Measurements from ENCODE around the gene TMEM229B. TPM values are rescaled to one million over a fixed set of nuclear protein-coding genes. Genes with fewer than 3 reads are reported as not detected.

The TMEM229B gene
- total and polyA plus RNA-seq, 7 donors = 0.14 to 1.2 (median 0.52) TPM

GRCh38 chr14:67426983-67427606 is 61.4 kb downstream of the TMEM229B start:
- H3K36me3 ChIP-seq (ENCODE audit: insufficient read depth in 1 of 2, low read depth in 1 of 2) = no peaks in the 10 kb centered on the region
- peaks cover 19% of the 10 kb centered on the region for H3K4me1 ChIP-seq
- 30 to 33% (median 33%) methylated on average over 30 of the region's 30 CpGs for WGBS, 3 donors
- peak; percentile 88 to 94 (median 88) for ATAC-seq
- H3K4me3 ChIP-seq = no peak overlapping the region
- H3K27ac ChIP-seq = no peak overlapping the region
- intact Hi-C loops (cut with DNase I) = loop anchor here (2.0 to 10.0 kb wide), 3 partner anchors 60 to 278 kb away; partner anchors contain the start of genes RDH12 (in 2 of the 2) and TMEM229B (in 1 of the 2)
- peak; percentile 86 for TF ChIP-seq CTCF (IDR thresholded peaks at IDR 0.05)
- H3K9me3 ChIP-seq = no peaks in the 10 kb centered on the region
- DNase-seq = peak; percentile 65 to 85
- no peaks in the 10 kb centered on the region for H3K27me3 ChIP-seq (ENCODE audit: insufficient read depth in 3 of 3, low read length in 2 of 3)

GRCh38 chr14:67426161-67426560 is 62.4 kb downstream of the TMEM229B start:
- no peak for DNase-seq
- intact Hi-C loops (cut with DNase I) = loop anchor here (2.0 to 10.0 kb wide), 3 partner anchors 61 to 279 kb away; partner anchors contain the start of genes RDH12 (in 2 of the 2) and TMEM229B (in 1 of the 2)

GRCh38 chr14:67425608-67426007 is 62.9 kb downstream of the TMEM229B start:
- Histone ChIP-seq H3K27me3 (ENCODE audit: insufficient read depth in 3 of 3, low read length in 2 of 3) (no peaks in the 10 kb centered on the region), H3K4me1 (peaks cover 12% of the 10 kb centered on the region), H3K9me3 (no peaks in the 10 kb centered on the region), H3K4me3 (no peak overlapping the region), H3K36me3 (ENCODE audit: insufficient read depth in 1 of 2, low read depth in 1 of 2) (no peaks in the 10 kb centered on the region), H3K27ac (no peak overlapping the region)
- ATAC-seq (no peak), DNase-seq (no peak)
- no peak for TF ChIP-seq CTCF (IDR thresholded peaks at IDR 0.05)
- intact Hi-C loops (cut with DNase I) = loop anchor here (2.0 to 10.0 kb wide), 3 partner anchors 62 to 279 kb away; partner anchors contain the start of genes RDH12 (in 2 of the 2) and TMEM229B (in 1 of the 2)
- WGBS, 3 donors = 80 to 86% (median 83%) methylated on average over 4 of the region's 4 CpGs

More at GRCh38 chr14:67426161-67426560, 62.4 kb downstream of the TMEM229B start:
- Histone ChIP-seq H3K27me3 (ENCODE audit: insufficient read depth in 3 of 3, low read length in 2 of 3) (no peaks in the 10 kb centered on the region), H3K36me3 (ENCODE audit: insufficient read depth in 1 of 2, low read depth in 1 of 2) (no peaks in the 10 kb centered on the region), H3K4me3 (no peak overlapping the region), H3K4me1 (peaks cover 12% of the 10 kb centered on the region), H3K27ac (no peak overlapping the region), H3K9me3 (no peaks in the 10 kb centered on the region)
- WGBS, 3 donors = 35 to 55% (median 47%) methylated on average over 8 of the region's 8 CpGs
- no peak for ATAC-seq
- TF ChIP-seq CTCF (IDR thresholded peaks at IDR 0.05) = no peak

GRCh38 chr14:67424539-67424938 is 64.0 kb downstream of the TMEM229B start:
- no peak overlapping the region for H3K4me3 ChIP-seq
- ATAC-seq (no peak), DNase-seq (no peak)
- peaks cover 12% of the 10 kb centered on the region for H3K4me1 ChIP-seq
- WGBS, 3 donors = 52 to 75% (median 58%) methylated on average over 3 of the region's 3 CpGs
- no peak overlapping the region for H3K27ac ChIP-seq
- TF ChIP-seq CTCF (IDR thresholded peaks at IDR 0.05) = no peak
- H3K36me3 ChIP-seq (ENCODE audit: insufficient read depth in 1 of 2, low read depth in 1 of 2) = no peaks in the 10 kb centered on the region
- no peaks in the 10 kb centered on the region for H3K9me3 ChIP-seq
- intact Hi-C loops (cut with DNase I) = loop anchor here (10.0 kb wide), 1 partner anchor 280 kb away; the partner anchor contains the start of gene RDH12 (in 2 of the 2)
- H3K27me3 ChIP-seq (ENCODE audit: insufficient read depth in 3 of 3, low read length in 2 of 3) = no peaks in the 10 kb centered on the region
